Spleen (tissue), 11 donors: ENCODE measurements around the gene MELTF. TPM values are rescaled to one million over a fixed set of nuclear protein-coding genes. Genes with fewer than 3 reads are reported as not detected.

Experiments
- DNase-seq: peaks from one replicate; pipeline ENCODE4 v3.0.0-alpha.2; 2020
- H3K27ac ChIP-seq, 8 donors: fragments of 200-600 bp; sonication (generic) in 7 of 8; 1 replicate in 4 of 8; 2 replicates in 4 of 8; pipeline versions ENCODE4 v1.5.0 to v1.8.0; 2016 to 2021; ENCODE audit warnings: inconsistent platforms in 4 of 8, mild to moderate bottlenecking in 4 of 8, moderate library complexity in 1 of 8
- H3K27me3 ChIP-seq, 7 donors: fragments of 200-600 bp; sonication (generic) in 6 of 7; replicated peaks in 1 of 7; 1 replicate in 4 of 7; 2 replicates in 3 of 7; pipeline versions ENCODE4 v1.5.0 to v1.8.0; 2016 to 2021; ENCODE audit warnings: inconsistent platforms in 3 of 7, mild to moderate bottlenecking in 1 of 7
- H3K36me3 ChIP-seq, 6 donors: fragments of 200-600 bp; sonication (generic) in 5 of 6; 1 replicate in 4 of 6; 2 replicates in 2 of 6; pipeline versions ENCODE4 v1.5.0 to v1.8.0; 2016 to 2021; ENCODE audit warnings: inconsistent platforms in 2 of 6
- H3K4me1 ChIP-seq, 6 donors: fragments of 200-600 bp; sonication (generic) in 5 of 6; 1 replicate in 3 of 6; 2 replicates in 3 of 6; pipeline versions ENCODE4 v1.5.0 to v1.8.0; 2016 to 2021; ENCODE audit warnings: inconsistent platforms in 3 of 6
- H3K4me3 ChIP-seq, 8 donors: fragments of 200-600 bp; sonication (generic) in 7 of 8; 1 replicate in 4 of 8; 2 replicates in 4 of 8; pipeline versions ENCODE4 v1.5.0 to v1.8.0; 2016 to 2021; ENCODE audit warnings: inconsistent platforms in 4 of 8, mild to moderate bottlenecking in 4 of 8, moderate library complexity in 2 of 8
- H3K9me3 ChIP-seq, 8 donors: fragments of 200-600 bp; sonication (generic) in 7 of 8; 1 replicate in 4 of 8; 2 replicates in 4 of 8; pipeline versions ENCODE4 v1.5.0 to v1.8.0; 2016 to 2021; ENCODE audit warnings: inconsistent platforms in 4 of 8
- CTCF ChIP-seq, 11 experiments: fragments of 200-600 bp in 7 of 11; fragments of 450-650 bp in 4 of 11; sonication (generic) in 4 of 11; IDR thresholded peaks in 8 of 11; conservative IDR thresholded peaks in 3 of 11; 1 replicate in 7 of 11; 2 replicates in 4 of 11; pipeline versions ENCODE4 v1.4.0 to v1.8.0; 2016 to 2021; ENCODE audit warnings: antibody characterized with exemption in 11 of 11, inconsistent platforms in 4 of 11, mild to moderate bottlenecking in 1 of 11
- POLR2A ChIP-seq, 3 donors: fragments of 450-650 bp; IDR thresholded peaks; one replicate each; pipeline ENCODE4 v1.5.1; 2017; ENCODE audit warnings: antibody characterized with exemption in 3 of 3, mild to moderate bottlenecking in 1 of 3
- POLR2AphosphoS5 ChIP-seq, 3 donors: sonication (generic); formaldehyde crosslinking; IDR thresholded peaks; one replicate each; pipeline ENCODE4 v1.5.1; 2017; ENCODE audit warnings: antibody characterized with exemption in 3 of 3
- WGBS, 5 donors: extraction: QIAGEN DNeasy Blood & Tissue Kit in 3 of 5; methylation state at CpG; one replicate each; pipeline versions ENCODE4 v1.1.5 to v1.1.7; 2013 to 2018; 5-methylcytosine and 5-hydroxymethylcytosine counted together
- intact Hi-C: fragments of 100-400 bp; cut with DNase I; formaldehyde crosslinking; loops from one replicate; pipeline ENCODE4 v1.15.0; 2023; ENCODE audit warnings: low total_unique reads
- polyA plus RNA-seq, 3 donors: library from polyadenylated mRNA; stranded (reverse); fragments of 200-250 nt; gene quantifications; one replicate each; pipeline ENCODE4 v1.2.1, GENCODE V29; 2013
- total RNA-seq, 7 donors: library from RNA; depleted of rRNA in 3 of 7; stranded (reverse); fragments of >200 nt in 3 of 7; fragmentation: NEBNext Ultra II Directional in 4 of 7; extraction: Animal tissue kit (Norgen Biotek cat#: 25700) in 4 of 7; gene quantifications; one replicate each; pipeline versions ENCODE4 v1.1.0 to v1.2.1, GENCODE V29; 2016 to 2021
- donor health status: healthy with polysubstance abuse.
- donor health status: DM: no; HTN: no; CAD: no; lungs with moderate emphysema.
- donor health status: DM: no; HTN: no; CAD: no.
- donor health status: Bipolar disorder and iron deficiency.
- donor health status: healthy.
- donor health status: DM: no; HTN: no; CAD: no.
- donor health status: DM: yes; HTN: yes; CAD: no.

The MELTF gene
- total and polyA plus RNA-seq, 10 donors: 0.41 to 3.9 (median 1.4) TPM

GRCh38 chr3:196962108-196962929 lies 67.3 kb downstream of the MELTF start:
- Histone ChIP-seq H3K9me3 (no peaks in the 10 kb centered on the region), H3K36me3 (no peaks in the 10 kb centered on the region), H3K4me1 (peaks cover 0 to 8% (median 2%) of the 10 kb centered on the region in 6 donors), H3K4me3 (no peak overlapping the region), H3K27ac (no peak overlapping the region), H3K27me3 (no peaks in the 10 kb centered on the region)
- DNase-seq: no peak
- intact Hi-C loops: loop anchor here (10.0 kb wide), 1 partner anchor 118 kb away; no protein-coding TSS in a partner anchor
- 69 to 80% (median 71%) methylated on average over 9 of the region's 9 CpGs for WGBS, 5 donors
- TF ChIP-seq POLR2AphosphoS5 (IDR thresholded peaks at IDR 0.05) (no peak), CTCF (IDR thresholded peaks at IDR 0.05 in 8 of 11, conservative IDR thresholded peaks at IDR 0.05 in 3 of 11) (no peak), POLR2A (IDR thresholded peaks at IDR 0.05) (no peak)

- peaks cover 0 to 4% (median 0%) of the 10 kb centered on the region in 6 donors for H3K36me3 ChIP-seq
- H3K4me3 ChIP-seq: no peak overlapping the region
- H3K27ac ChIP-seq: no peak overlapping the region
- no peak for DNase-seq
- TF ChIP-seq POLR2A (IDR thresholded peaks at IDR 0.05) (no peak), POLR2AphosphoS5 (IDR thresholded peaks at IDR 0.05) (no peak), CTCF (IDR thresholded peaks at IDR 0.05 in 8 of 11, conservative IDR thresholded peaks at IDR 0.05 in 3 of 11) (no peak)
- intact Hi-C loops: no loop called here
- no peaks in the 10 kb centered on the region for H3K27me3 ChIP-seq
- H3K9me3 ChIP-seq: no peaks in the 10 kb centered on the region
- WGBS, 5 donors: 77 to 90% (median 83%) methylated on average over 7 of the region's 7 CpGs
- no peaks in the 10 kb centered on the region for H3K4me1 ChIP-seq
Measured at GRCh38 chr3:196954832-196955231, 74.8 kb downstream of the MELTF start.

Other genes with a start within 250 kb of the MELTF start
- gene SENP5, start 161.9 kb downstream of the MELTF start, total RNA-seq: 10 to 100 TPM; 41.7 to 59.6 (median 52.5) TPM
- 1 to 10 TPM; 5.0 to 8.7 (median 5.5) TPM for gene SENP5, start 161.9 kb downstream of the MELTF start, polyA plus RNA-seq
- gene NCBP2, start 87.3 kb downstream of the MELTF start, total RNA-seq: 10 to 100 TPM; 44.6 to 50.2 (median 48.7) TPM
- 10 to 100 TPM; 53.7 to 61.1 (median 56.9) TPM for gene NCBP2, start 87.3 kb downstream of the MELTF start, polyA plus RNA-seq
- gene PIGZ, start 61.0 kb downstream of the MELTF start, total RNA-seq: 1 to 10 TPM; 2.0 to 5.1 (median 2.6) TPM
- 1 to 10 TPM; 2.0 to 2.6 (median 2.2) TPM for gene PIGZ, start 61.0 kb downstream of the MELTF start, polyA plus RNA-seq